ENCODE data around the gene GATAD2A. TPM values are rescaled to one million over a fixed set of nuclear protein-coding genes. Genes with fewer than 3 reads are reported as not detected.

The GATAD2A gene
- total RNA-seq, 4 donors from 2014 or later = 34.9 to 60.5 (median 42.5) TPM

DNA sequence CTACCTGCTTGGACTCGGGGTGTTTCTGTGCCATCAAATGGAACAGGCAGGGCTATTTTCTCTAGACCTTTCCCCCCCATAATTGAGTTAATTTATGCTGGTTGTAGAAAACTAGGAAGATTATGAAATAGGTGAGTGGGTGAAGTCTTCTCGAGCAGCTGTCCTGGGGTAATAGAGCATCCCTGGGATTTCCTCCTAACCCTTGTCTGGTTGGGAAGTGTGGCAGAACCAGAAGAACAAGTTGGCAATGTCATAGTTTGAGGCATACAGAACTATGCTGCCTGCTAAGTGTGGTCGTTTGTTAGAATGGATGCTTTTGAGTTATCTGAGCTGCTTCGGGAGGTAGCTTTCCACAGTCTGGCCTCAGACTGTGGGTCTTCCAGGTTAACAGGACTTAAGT lies 3.7 kb downstream of the GATAD2A start:
- Histone ChIP-seq H3K4me3 (no peak overlapping the region), H3K9me3 (no peaks in the 10 kb centered on the region), H3K27me3 (no peaks in the 10 kb centered on the region), H3K27ac (replicated peaks in 1 of 4) (no peak overlapping the region), H3K36me3 (peaks cover 0 to 5% (median 0%) of the 10 kb centered on the region in 4 donors), H3K4me1 (peaks cover 48 to 74% (median 62%) of the 10 kb centered on the region in 4 donors)
- 70% methylated on average over 4 of the region's 4 CpGs for WGBS
- TF ChIP-seq CTCF (IDR thresholded peaks at IDR 0.05) (no peak), POLR2A (IDR thresholded peaks at IDR 0.05; ENCODE audit: low read depth) (no peak), POLR2AphosphoS5 (IDR thresholded peaks at IDR 0.05) (no peak), EP300 (IDR thresholded peaks at IDR 0.05) (no peak)
- intact Hi-C loops (cut with DNase I) = loop anchor here (5.0 kb wide), 1 partner anchor 42 kb away; no protein-coding TSS in a partner anchor
- DNase-seq (ENCODE audit: extremely low spot score) = no peak

- 80% methylated on average over 8 of the region's 8 CpGs for WGBS
- TF ChIP-seq POLR2A (IDR thresholded peaks at IDR 0.05; ENCODE audit: low read depth) (no peak), POLR2AphosphoS5 (IDR thresholded peaks at IDR 0.05) (no peak), EP300 (IDR thresholded peaks at IDR 0.05) (no peak), CTCF (IDR thresholded peaks at IDR 0.05) (no peak)
- H3K27ac ChIP-seq (replicated peaks in 1 of 4) = no peak overlapping the region
- peaks cover 45 to 70% (median 59%) of the 10 kb centered on the region in 4 donors for H3K4me1 ChIP-seq
- intact Hi-C loops (cut with DNase I) = loop anchor here (5.0 to 10.0 kb wide), 2 partner anchors 42 to 75 kb away; no protein-coding TSS in a partner anchor
- no peak for DNase-seq (ENCODE audit: extremely low spot score)
- H3K9me3 ChIP-seq = no peaks in the 10 kb centered on the region
- no peaks in the 10 kb centered on the region for H3K27me3 ChIP-seq
- peaks cover 0 to 5% (median 0%) of the 10 kb centered on the region in 4 donors for H3K36me3 ChIP-seq
- H3K4me3 ChIP-seq = no peak overlapping the region
Measured at GRCh38 chr19:19409631-19410030, 4.2 kb downstream of the GATAD2A start.

- no peak for TF ChIP-seq POLR2A (IDR thresholded peaks at IDR 0.05; ENCODE audit: low read depth)
- no peak for TF ChIP-seq POLR2AphosphoS5 (IDR thresholded peaks at IDR 0.05)
- TF ChIP-seq EP300 (IDR thresholded peaks at IDR 0.05) = no peak
- TF ChIP-seq CTCF (IDR thresholded peaks at IDR 0.05) = no peak
Measured at GRCh38 chr19:19410553-19411550, 5.4 kb downstream of the GATAD2A start.

GRCh38 chr19:19416280-19416679 lies 10.8 kb downstream of the GATAD2A start:
- WGBS = 78% methylated on average over 1 of the region's 1 CpG
- intact Hi-C loops (cut with DNase I) = loop anchor here (10.0 kb wide), 1 partner anchor 69 kb away; no protein-coding TSS in a partner anchor
- no peak for DNase-seq (ENCODE audit: extremely low spot score)
- Histone ChIP-seq H3K4me3 (no peak overlapping the region), H3K27me3 (no peaks in the 10 kb centered on the region), H3K27ac (replicated peaks in 1 of 4) (no peak overlapping the region), H3K36me3 (peaks cover 0 to 4% (median 0%) of the 10 kb centered on the region in 4 donors), H3K4me1 (peaks cover 26 to 62% (median 49%) of the 10 kb centered on the region in 4 donors), H3K9me3 (no peaks in the 10 kb centered on the region)
- TF ChIP-seq EP300 (IDR thresholded peaks at IDR 0.05) (no peak), POLR2AphosphoS5 (IDR thresholded peaks at IDR 0.05) (no peak), CTCF (IDR thresholded peaks at IDR 0.05) (no peak), POLR2A (IDR thresholded peaks at IDR 0.05; ENCODE audit: low read depth) (no peak)

More at GRCh38 chr19:19410553-19411550, 5.4 kb downstream of the GATAD2A start:
- intact Hi-C loops (cut with DNase I) = loop anchor here (10.0 kb wide), 1 partner anchor 74 kb away; no protein-coding TSS in a partner anchor
- 76% methylated on average over 13 of the region's 15 CpGs for WGBS
- Histone ChIP-seq H3K27ac (replicated peaks in 1 of 4) (no peak overlapping the region), H3K4me3 (no peak overlapping the region), H3K9me3 (no peaks in the 10 kb centered on the region), H3K36me3 (peaks cover 0 to 5% (median 0%) of the 10 kb centered on the region in 4 donors), H3K27me3 (no peaks in the 10 kb centered on the region), H3K4me1 (peaks cover 39 to 68% (median 54%) of the 10 kb centered on the region in 4 donors)
- no peak for DNase-seq (ENCODE audit: extremely low spot score)

All from esophagus muscularis mucosa (tissue), 4 donors.